GM06990 (cell line): ENCODE data around the gene RPS6KA3.

ENCODE experiments used
- DNase-seq: peaks from one replicate; pipeline ENCODE4 v3.0.0-alpha.2; 2011; ENCODE audit not compliant: insufficient read length; ENCODE audit errors: extremely low read depth
- H3K27me3 ChIP-seq: replicated peaks from 2 replicates; pipeline ENCODE4 v1.6.0; 2011; ENCODE audit warnings: low read length; ENCODE audit not compliant: control insufficient read depth, insufficient read depth
- H3K36me3 ChIP-seq: 2 replicates; pipeline ENCODE4 v1.5.1; 2011; ENCODE audit warnings: low read length; ENCODE audit not compliant: control insufficient read depth, insufficient read depth
- H3K4me3 ChIP-seq: replicated peaks from 2 replicates; pipeline ENCODE4 v1.5.1; 2011; ENCODE audit warnings: low read depth, mild to moderate bottlenecking, control low read depth, low read length
- CTCF ChIP-seq: IDR thresholded peaks from 2 replicates; pipeline ENCODE4 v1.5.1; 2011; ENCODE audit warnings: low read length, control low read depth, mild to moderate bottlenecking, inconsistent platforms; ENCODE audit not compliant: insufficient read depth, poor library complexity, severe bottlenecking

RPS6KA3 gene

DNA sequence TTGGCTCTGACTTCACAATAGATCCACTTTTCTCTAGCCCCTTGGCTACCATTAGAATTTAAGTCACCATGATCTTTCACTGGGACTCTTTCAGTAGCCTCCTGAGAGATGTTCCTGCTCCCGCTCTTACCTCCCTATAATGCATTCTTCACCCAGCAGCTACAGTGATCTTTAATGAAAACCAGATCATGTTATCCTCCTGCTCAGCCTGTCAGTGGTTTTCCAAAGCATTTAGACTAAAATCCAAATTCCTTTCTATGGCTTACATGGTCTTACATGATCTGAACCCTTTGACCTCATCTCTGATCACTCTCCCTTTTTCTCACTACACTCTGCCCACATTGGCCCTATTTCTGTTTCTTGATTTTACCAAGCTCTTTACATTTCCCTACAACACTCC, 18.3 kb upstream of the RPS6KA3 start:
- Histone ChIP-seq H3K36me3 (no peaks in the 10 kb centered on the region), H3K4me3 (no peak overlapping the region), H3K27me3 (no peaks in the 10 kb centered on the region)
- no peak for DNase-seq
- no peak for TF ChIP-seq CTCF

- no peaks in the 10 kb centered on the region for H3K36me3 ChIP-seq
- no peak for TF ChIP-seq CTCF
- no peak for DNase-seq
- H3K4me3 ChIP-seq: no peak overlapping the region
- H3K27me3 ChIP-seq: no peaks in the 10 kb centered on the region
Observed at GRCh38 chrX:20284444-20284843, 17.7 kb upstream of the RPS6KA3 start.

DNA sequence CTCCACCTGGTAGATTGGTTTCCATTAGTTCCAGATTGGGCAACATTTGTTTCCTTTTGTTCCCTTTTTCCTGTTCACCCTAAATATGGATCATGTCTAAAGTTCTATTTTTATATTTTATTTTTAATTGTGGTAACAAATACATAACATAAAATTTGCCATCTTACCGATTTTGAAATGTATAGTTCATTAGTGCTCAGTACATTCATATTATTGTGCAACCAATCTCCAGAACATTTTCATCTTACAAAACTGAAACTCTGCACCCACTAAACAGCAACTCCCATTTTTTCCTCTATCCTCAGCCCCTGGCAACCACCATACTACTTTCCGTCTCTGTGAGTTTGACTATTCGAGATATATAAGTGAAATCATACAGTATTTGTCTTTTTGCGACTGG, 14.2 kb upstream of the RPS6KA3 start:
- no peak for DNase-seq
- H3K36me3 ChIP-seq: no peaks in the 10 kb centered on the region
- H3K4me3 ChIP-seq: no peak overlapping the region
- no peaks in the 10 kb centered on the region for H3K27me3 ChIP-seq
- no peak for TF ChIP-seq CTCF

GRCh38 chrX:20274121-20274520, 7.4 kb upstream of the RPS6KA3 start:
- Histone ChIP-seq H3K36me3 (no peaks in the 10 kb centered on the region), H3K4me3 (no peak overlapping the region), H3K27me3 (no peaks in the 10 kb centered on the region)
- no peak for DNase-seq
- no peak for TF ChIP-seq CTCF

- DNase-seq: no peak
- Histone ChIP-seq H3K27me3 (no peaks in the 10 kb centered on the region), H3K36me3 (no peaks in the 10 kb centered on the region), H3K4me3 (no peak overlapping the region)
- TF ChIP-seq CTCF: no peak
Observed at GRCh38 chrX:20271730-20272129, 5.0 kb upstream of the RPS6KA3 start.

DNA sequence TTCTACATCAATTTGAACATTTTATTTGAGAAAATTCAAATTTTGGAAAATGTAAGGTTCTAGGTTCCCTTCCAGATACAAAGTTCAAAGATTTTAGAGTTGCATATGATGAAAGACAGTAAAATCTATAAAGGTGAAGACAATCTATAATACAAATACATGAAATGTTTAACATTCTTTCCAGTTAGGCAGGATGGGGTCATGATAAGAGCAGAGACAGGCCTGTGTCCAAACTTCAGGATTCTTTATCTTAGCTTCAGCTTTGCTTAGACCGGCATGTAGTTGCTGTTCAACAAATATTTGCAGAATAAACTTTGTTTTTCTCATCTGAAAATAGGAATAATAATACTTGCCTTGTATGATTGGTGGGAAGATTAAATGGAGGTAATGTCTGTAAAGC, 4.5 kb upstream of the RPS6KA3 start:
- no peak for DNase-seq
- no peak for TF ChIP-seq CTCF
- no peaks in the 10 kb centered on the region for H3K27me3 ChIP-seq

More for the DNA sequence above, 4.5 kb upstream of the RPS6KA3 start:
- H3K36me3 ChIP-seq: no peaks in the 10 kb centered on the region
- H3K4me3 ChIP-seq: no peak overlapping the region
